ENCODE measurements around the gene RNF133.

GRCh38 chr7:122688400-122688998, 10.4 kb downstream of the RNF133 start:
- TF ChIP-seq, protein P1, sequence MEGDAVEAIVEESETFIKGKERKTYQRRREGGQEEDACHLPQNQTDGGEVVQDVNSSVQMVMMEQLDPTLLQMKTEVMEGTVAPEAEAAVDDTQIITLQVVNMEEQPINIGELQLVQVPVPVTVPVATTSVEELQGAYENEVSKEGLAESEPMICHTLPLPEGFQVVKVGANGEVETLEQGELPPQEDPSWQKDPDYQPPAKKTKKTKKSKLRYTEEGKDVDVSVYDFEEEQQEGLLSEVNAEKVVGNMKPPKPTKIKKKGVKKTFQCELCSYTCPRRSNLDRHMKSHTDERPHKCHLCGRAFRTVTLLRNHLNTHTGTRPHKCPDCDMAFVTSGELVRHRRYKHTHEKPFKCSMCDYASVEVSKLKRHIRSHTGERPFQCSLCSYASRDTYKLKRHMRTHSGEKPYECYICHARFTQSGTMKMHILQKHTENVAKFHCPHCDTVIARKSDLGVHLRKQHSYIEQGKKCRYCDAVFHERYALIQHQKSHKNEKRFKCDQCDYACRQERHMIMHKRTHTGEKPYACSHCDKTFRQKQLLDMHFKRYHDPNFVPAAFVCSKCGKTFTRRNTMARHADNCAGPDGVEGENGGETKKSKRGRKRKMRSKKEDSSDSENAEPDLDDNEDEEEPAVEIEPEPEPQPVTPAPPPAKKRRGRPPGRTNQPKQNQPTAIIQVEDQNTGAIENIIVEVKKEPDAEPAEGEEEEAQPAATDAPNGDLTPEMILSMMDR (IDR thresholded peaks at IDR 0.05) = no peak
- no peak for TF ChIP-seq EZH2 (IDR thresholded peaks at IDR 0.05; ENCODE audit: borderline replicate concordance, insufficient read depth, low read depth, low read length, poor library complexity, severe bottlenecking)

All from B cell (primary cell).